HG02588 (cell line): ENCODE measurements around the gene GNPTAB.
"Not testable (repeated sequence)": the region's sequence is repeated elsewhere in the genome, so short reads cannot be mapped to it uniquely, and the experiment has no call there.

ENCODE experiments used
- ATAC-seq: cut with Tn5 transposase; IDR thresholded peaks from one replicate; pipeline ENCODE4 v1.9.1; 2021; ENCODE audit warnings: mild to moderate bottlenecking, moderate library complexity; ENCODE audit not compliant: unreplicated experiment

GNPTAB gene

DNA sequence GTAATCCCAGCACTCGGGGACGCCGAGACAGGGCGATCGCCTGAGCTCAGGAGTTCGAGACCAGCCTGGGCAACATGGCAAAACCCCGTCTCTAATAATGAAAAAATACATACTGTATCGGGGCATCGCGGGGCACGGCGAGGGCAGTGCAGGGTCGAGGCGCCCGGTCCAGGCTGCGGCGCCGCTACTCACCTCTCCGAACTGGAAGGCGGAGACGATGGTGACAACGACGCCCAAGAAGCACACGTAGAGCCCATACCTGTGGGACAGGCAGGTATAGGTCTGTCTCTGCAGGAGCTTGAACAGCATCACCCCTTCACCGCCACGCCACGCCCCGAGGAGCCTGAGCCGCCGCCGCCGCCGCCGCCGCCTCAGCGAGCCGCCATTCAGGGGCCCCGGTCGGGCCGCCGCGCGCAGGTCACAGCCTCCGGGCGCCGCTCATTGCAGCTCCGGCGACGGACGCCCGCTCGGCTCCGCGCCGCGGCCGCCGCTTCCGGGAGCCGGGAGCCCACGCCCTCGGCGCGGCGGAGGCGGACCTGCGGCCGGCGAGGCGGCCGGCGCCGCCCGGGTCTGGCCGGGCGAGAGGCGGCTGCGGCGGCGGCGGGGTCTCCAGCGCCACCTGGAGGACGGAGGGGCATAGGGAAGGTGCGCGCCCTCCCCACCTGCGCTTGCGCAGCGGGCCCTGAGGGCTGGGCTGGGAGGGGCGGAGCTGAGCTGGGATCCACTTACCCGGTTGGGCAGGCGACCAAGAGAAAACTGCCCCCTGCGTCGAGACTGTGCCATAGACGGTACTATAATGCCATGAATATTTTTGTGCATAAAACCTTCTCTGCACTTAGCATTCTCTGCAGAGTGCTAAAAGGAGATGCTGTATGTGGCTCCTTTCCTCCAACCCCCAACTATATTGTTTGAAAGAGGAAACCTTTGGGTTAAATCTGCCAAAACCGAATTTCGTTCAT, at the start of gene GNPTAB:
GNPTAB (minus strand) TSS at position 593 of the 959 bp plus-strand sequence; CDS start at position 309, 284 bp downstream.
- ATAC-seq, result peak; percentile 92

DNA sequence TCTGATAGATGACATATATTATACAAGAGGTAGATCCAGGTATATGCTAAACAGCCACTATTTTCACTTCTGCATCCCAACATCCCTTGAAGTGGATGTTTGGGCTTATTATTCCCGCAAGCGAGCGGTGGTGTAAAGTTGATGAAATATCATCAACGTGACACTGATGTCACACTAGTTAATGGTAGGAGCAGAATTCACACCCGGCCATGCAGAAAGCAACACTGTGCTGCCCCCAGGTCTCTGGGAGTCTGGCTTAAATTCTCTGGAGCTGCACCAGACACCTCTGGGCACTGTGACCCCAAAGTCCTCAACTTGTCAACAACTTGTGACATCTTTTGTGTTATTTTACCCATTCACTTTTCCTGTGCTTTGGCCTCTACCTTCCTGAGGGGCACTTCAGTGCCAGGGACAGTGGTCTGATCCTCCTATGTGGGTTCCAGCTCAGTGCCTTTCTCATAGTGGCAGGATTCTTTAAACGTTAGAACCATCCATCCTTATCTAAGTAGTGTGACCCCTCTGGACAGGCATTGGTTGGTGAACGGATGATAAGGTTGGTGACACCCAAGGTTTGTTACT, 47.6 kb upstream of the GNPTAB start:
- no peak for ATAC-seq

DNA sequence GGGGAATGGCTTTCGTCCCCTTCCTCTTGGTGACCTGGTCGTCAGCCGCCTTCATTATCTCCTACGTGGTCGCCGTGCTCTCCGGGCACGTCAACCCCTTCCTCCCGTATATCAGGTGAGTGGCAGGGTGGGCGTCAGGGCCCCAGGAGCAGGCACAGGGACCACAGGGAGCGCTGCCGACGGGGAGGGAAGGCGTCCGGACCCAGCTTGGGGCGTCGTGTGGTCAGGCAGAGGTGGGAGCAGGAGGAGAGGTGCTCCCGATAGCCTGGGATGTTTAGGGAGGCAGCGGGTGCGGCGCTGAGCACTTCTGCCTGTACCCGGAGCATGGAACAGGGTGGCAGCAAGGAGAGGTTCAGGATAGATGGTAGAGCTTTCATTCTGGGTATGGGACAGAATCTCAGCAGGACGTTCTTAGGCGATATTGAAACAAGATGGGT, 47.1 kb upstream of the GNPTAB start:
- ATAC-seq, result peak; percentile 21

DNA sequence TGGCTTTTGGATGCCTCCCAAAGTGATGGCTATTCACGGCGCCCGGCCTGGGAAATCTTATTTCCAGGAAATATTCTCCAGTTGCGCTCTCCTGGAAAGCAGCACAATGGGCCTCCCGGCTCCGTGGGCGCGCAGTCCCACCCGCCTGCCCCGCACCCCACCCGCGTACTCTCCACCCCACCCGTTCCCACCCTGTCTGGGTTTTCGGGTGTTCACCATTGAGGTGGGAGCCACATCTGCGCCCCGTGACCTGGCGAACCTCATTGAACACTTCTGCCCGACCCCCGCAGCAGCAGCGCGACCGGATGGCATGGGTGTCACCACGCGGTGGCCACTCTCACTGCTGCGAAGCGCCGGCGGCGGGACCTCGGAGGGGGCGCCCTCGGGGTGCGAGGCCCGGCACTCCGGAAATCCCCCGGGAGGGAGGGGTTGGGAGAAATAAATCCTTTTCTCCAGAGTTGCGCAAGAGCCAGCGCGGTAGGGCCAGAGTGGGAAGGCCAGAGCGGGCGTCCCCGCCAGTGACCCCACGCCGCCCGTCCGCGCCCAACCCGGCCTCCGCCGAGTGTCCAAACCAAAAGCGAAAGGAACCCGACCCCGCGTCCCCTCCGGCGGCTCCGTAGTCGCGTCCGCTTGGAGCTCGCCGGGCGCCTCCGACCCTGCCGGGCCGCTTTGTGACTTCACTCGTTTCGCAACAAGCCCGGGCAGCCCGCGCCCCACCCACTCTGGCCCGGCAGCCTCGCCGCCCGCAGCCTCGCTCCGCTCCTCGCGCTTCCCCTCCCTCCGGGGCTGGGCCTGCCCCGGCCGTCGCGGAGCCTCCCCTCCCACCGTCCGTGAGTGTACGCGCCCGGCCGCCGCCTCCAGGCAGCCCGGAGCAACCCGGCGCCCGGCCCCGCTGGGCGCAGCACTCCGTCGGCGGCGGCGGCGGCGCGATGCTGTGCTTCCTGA, 46.4 kb upstream of the GNPTAB start, which contains the start of gene DRAM1:
DRAM1 (plus strand) TSS at position 720 of the 945 bp plus-strand sequence; CDS start at position 930, 210 bp downstream.
- peak; percentile 88 for ATAC-seq

DNA sequence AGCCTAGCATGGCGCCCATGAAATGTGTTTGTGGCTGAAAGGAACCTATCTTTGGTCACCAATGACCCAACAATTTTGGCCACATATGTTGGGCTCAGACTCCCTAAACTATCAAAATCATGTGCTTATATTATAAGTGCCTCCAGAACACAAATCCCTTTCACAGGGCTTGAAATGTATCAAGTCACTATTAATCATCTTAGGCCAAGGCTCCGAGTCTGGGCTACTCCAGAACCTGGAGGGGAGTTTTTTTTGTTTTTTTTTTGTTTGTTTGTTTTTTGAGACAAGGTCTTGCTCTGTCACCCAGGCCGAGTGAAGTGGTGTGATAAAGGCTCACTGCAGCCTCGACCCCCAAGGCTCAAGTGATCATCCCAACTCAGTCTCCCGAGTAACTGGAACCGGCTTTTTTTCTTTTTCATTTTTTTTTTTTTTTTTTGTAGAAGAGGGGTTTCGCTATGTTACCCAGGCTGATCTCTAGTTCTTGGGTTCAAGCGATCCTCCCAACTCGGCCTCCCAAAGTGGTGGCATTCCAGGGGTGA, 45.6 kb upstream of the GNPTAB start:
- ATAC-seq, result no peak

DNA sequence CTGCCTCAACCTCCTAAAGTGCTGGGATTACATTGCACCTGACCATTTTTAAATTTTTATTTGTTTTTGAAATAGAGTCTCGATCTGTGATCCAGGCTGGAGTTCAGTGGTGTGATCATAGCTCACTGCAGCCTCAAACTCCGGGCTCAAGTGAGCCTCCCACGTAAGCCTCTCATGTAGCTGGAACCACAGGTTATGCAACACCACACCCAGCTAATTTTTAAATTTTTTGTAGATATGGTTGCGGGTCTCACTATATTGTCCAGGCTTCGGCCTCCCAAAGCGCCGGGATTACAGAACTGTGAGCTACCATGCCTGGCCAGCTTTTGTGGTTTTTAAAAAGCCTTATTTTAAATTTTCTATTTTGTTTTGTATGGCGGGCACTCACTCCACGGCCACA, 44.4 kb upstream of the GNPTAB start:
- no peak for ATAC-seq

DNA sequence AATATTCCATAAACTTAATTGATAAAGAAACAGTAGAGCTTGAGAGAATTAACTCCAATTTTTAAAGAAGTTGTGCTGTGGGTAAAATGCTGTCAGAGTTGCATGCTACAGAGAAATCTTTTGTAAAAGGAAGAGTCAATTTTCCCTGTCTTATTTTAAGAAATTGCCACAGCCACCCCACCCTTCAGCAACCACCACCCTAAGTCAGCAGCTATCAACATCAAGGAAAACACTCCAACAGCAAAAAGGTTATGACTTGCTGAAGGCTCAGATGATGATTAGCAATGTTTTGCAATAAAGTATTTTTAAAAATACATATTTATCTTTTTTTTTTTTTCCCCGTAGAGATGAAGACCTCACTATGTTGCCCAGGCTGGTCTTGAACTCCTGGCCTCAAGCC, 40.2 kb upstream of the GNPTAB start:
- no peak for ATAC-seq

DNA sequence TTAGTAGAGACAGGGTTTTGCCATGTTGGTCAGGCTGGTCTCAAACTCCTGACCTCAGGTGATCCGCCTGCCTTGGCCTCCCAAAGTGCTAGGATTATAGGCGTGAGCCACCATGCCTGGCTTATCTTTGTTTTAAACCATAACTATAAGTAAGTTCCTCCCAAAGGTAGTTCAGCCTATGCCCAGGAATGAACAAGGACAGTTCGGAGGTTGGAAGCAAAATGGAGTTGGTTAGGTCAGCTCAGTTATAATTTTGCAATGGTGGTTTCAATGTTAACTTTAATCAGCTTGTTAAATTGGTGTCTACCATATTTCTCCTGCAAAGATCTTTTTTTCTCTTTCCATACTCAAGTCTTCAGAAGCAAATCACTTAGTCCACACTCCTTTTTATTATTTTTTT, 36.9 kb upstream of the GNPTAB start:
- ATAC-seq, result not testable (repeated sequence)

DNA sequence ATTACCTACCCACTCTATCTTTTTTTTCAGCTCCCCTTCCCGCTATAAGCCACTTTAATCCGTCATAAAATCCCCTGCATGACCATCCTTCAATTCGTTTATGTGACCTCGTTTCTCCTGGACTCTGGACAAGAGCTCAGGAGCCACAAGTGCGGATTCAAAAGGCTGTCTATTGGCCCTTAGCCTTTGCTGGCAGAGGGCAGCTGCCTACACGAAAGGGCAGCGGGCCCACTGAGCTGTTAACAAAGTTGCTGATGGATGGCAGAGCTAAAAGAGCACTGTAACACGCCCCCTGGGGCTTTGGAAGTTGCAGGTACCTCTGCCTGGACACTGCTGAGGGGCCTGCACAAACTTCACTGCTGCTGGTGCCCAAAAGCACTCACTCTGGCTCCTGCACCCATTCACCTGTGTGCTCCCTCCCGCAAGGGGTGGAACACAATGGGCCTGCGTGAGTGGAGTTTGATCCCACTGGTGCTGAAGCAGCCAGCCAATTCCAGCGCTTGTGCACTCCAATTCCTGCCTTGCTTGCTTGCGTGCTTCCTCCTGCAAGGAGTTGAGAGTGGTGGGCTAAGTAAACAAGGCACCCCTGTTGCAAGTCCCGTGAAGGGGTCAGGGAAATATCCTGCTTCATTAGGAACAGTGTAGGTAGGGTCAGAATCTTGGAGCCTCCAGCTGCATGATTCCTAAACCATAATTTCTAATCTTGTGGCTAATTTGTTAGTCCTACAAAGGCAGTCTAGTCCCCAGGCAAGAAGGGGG, 36.0 kb upstream of the GNPTAB start:
- ATAC-seq, result no peak

DNA sequence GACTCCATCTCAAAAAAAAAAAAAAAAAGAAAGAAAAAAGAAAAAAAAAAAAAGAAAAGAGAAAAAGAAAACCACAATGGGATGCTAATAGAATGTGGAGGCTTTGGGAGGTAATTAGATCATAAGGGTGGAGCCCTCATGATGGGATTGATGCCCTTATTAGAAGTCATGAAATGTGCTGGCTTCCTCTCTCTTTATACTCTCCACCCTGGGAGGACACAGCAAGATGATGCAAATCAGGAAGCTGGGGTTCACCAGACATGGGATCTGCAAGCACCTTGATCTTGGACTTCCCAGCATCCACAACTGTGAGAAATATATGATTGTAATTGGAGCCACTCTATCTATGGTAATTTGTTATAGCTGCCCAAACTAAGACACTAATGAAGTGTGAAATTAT, 33.2 kb upstream of the GNPTAB start:
- ATAC-seq, result no peak

DNA sequence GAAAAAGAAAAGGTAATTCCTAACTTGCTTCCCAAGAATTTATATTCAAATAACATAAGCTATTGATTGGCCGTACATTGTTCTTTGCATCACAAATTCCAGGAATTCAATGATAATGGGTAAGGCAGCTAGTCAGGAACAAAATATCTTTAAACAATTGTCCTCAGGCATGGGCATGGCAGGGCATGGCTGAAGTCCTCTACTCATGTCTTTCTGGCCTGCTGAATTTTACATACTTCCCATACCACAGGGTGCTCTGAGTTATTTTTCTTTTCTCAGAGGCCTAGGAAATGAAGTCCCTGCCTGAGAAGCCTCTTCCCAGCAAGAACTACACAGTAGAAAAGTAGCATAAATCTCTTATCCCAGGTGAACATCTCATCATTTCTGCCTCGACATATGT, 31.5 kb upstream of the GNPTAB start:
- no peak for ATAC-seq

DNA sequence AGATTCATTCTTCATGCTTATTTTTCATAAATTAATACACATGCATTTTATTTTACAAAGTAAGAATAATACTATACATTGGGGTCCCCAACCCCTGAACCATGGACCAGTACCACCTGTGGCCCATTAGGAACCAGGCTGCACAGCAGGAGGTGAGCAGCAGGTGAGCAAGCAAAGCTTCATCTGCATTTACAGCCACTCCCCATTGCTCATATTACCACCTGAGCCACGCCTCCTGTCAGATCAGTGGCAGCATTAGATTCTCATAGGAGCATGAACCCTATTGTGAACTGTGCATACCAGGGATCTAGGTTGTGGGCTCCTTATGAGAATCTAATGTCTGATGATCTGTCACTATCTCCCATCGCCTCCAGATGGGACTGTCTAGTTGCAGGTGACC, 30.9 kb upstream of the GNPTAB start:
- ATAC-seq, result not testable (repeated sequence)

DNA sequence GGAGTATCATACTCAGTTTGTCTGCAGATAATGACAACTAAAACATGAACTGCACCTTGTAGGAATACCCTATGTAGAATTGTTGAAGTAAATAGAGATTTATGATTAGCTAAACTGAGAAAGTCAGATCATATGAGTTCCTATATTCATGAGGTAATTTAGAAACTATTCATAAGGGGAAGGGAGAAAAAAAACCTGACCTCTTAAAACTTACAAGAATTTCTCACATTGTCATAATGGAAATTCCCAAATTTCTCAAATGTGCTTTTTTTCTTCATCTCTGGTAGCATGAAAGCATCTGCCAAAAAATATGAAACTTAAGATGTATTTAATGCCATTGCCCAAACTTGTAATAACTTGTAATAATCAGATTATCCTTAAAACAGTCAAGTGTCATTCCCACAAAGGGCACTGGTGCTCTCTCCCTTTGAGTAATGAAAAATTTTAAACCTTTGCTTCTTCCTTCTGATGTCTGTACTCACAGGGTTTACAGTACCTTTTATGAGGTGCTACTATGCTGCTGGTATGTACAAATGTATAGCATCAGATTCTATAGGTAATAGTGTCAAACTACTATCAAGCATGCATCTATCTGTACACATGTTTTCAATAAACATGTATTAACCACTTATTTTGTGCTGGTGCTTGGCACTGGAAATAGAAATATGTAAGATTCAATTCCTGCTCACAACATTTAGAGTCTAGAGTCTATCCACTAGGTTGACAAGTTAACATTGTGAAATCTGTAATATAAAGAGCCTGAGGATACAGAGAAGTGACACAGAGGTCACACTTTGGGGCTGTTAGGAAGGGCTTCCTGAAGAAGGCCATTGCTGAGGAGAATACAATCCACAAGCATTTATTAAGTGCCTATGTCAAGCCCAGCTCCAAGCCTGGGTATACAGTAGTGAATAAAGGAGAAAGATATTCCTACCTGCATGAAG, 29.2 kb upstream of the GNPTAB start:
- peak; percentile 50 for ATAC-seq

DNA sequence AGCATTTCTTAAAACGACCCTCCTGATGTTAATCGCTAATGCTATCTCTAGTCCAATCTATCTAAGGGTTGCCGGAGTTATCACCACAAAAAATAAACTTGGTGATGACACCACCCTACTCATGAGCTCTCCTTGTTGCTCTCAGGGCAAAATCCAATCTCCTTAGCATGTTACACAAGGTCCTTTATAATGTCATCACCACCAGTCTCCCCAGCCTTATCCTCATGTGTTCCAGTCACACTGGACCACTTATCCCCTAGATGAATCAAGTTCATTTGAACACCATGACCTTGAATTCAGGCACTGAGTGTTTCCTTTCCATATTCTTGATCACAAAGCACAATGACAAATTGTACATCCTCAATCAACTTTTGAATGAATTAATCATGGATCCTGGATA, 27.6 kb upstream of the GNPTAB start:
- ATAC-seq, result no peak

DNA sequence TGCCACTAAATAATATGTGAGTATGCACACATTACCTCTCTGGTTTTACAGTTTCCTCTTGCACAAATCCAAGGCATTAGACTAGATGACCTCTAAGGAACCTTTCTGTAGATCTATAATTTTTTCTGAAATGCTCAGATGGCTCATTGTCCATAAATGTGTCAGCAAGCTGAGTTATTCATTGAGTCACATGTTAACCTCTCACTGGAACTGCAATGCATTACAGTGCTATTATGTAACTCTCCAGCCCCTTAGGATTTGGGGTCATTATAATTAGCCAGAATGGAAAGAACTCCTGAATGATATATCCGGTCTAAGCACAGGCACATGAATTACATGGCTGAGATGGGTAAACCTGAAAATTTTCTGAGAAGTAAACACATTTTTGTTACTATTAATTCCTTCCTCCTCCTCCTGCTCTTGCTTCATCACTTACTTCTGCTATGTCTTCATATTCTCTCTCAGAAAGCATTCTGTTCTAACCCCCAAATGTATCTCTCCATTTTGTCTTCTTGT, 26.3 kb upstream of the GNPTAB start:
- ATAC-seq, result peak; percentile 43

DNA sequence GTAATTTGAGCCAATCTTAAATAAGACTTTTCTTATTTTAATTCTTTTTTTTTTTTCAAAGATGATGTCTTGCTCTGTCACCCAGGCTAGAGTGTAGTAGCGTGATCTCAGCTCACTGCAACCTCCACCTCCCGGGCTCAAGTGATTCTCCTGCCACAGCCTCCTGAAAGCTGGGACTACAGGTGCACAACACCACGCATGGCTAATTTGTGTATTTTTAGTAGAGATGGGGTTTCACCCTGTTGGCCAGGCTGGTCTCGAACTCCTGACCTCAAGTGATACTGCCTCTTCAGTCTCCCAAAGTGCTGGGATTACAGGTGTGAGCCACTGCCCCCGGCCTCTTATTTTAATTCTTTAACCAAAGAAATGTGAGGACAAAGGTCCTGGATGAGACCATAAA, 25.9 kb upstream of the GNPTAB start:
- ATAC-seq, result peak; percentile 12

DNA sequence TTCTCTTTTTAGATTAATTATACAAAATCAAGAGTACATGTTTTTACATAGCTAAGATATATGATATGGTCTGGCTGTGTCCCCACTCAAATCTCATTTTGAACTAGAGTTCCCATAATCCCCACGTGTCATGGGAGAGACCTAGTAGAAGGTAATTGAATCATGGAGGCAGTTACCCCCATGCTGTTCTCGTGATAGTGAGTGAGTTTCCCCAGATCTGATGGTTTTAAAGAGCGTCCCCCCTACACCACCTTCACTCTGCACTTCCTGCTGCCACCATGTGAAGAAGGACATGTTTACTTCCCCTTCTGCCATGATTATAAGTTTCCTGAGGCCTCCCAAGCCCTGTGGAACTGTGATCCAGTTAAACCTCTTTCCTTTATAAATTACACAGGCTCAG, 25.2 kb upstream of the GNPTAB start:
- no peak for ATAC-seq

DNA sequence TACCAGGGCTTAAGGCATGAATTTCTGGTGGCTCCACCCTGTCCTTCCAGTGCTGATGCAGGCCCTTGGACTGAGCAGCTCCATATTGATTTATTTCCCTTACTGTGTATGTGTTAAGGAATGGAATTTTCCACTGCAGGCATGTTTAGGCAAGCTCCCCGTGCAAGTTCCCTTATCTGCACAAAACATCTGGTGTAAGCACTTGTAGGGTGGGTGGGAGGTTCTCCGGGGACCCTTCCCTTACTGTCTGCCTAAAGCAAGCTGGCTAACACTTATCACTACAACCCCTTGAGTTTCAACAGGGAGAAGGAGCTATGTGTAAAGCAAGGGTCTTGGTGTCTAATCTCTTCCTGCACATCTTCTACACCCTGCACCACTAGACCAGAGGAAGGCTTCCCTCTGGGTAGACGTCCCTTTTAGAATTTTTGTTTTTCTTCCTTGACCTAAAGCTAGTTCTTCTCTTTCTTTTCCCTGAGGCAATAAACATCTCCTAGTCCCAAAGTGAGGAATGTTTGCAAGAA, 24.7 kb upstream of the GNPTAB start:
- no peak for ATAC-seq
